ENCODE measurements around the gene ASAP2. TPM values are rescaled to one million over a fixed set of nuclear protein-coding genes. Genes with fewer than 3 reads are reported as not detected.
A peak's percentile ranks its signal among the peaks of the same experiment; 100 is the strongest.

Gene ASAP2
- total and polyA plus RNA-seq, 8 donors, result 21.1 to 41.8 (median 35.1) TPM

DNA sequence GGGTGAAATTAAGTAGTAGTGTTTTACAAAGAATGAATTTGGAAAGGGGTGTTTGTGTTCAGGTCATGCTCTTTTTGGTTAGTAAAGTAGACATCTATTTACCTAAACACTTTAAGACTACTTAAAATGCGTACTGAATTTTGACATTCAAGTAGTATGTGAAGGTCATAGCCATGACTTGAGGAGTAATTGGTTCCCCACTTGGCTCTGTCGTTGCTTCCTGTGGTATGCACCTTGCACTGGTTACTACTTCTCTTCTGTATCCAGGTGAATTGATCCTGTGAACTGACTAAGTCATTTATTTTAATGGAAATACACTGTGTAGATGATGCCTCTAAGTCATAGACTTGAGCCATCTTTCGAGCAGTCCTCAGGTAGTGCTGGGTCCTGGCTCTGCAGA is 118.8 kb downstream of the ASAP2 start:
- peak; percentile 61 for ATAC-seq
- Histone ChIP-seq H3K9me3 (no peaks in the 10 kb centered on the region), H3K4me1 (peaks cover 0 to 16% of the 10 kb centered on the region in 2 donors), H3K4me3 (no peak overlapping the region), H3K27me3 (no peaks in the 10 kb centered on the region), H3K36me3 (peaks cover 0 to 7% of the 10 kb centered on the region in 2 donors), H3K27ac (no peak overlapping the region)
- TF ChIP-seq, protein P1, sequence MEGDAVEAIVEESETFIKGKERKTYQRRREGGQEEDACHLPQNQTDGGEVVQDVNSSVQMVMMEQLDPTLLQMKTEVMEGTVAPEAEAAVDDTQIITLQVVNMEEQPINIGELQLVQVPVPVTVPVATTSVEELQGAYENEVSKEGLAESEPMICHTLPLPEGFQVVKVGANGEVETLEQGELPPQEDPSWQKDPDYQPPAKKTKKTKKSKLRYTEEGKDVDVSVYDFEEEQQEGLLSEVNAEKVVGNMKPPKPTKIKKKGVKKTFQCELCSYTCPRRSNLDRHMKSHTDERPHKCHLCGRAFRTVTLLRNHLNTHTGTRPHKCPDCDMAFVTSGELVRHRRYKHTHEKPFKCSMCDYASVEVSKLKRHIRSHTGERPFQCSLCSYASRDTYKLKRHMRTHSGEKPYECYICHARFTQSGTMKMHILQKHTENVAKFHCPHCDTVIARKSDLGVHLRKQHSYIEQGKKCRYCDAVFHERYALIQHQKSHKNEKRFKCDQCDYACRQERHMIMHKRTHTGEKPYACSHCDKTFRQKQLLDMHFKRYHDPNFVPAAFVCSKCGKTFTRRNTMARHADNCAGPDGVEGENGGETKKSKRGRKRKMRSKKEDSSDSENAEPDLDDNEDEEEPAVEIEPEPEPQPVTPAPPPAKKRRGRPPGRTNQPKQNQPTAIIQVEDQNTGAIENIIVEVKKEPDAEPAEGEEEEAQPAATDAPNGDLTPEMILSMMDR (IDR thresholded peaks at IDR 0.05), result no peak
- intact Hi-C loops (cut with DNase I), result no loop called here
- DNase-seq, result no peak

GRCh38 chr2:9326975-9327374 is 120.4 kb downstream of the ASAP2 start:
- ATAC-seq (no peak), DNase-seq (no peak)
- Histone ChIP-seq H3K36me3 (peaks cover 0 to 7% of the 10 kb centered on the region in 2 donors), H3K27ac (no peak overlapping the region), H3K4me3 (no peak overlapping the region), H3K9me3 (no peaks in the 10 kb centered on the region), H3K4me1 (peaks cover 8 to 16% of the 10 kb centered on the region in 2 donors), H3K27me3 (no peaks in the 10 kb centered on the region)
- TF ChIP-seq, protein P1 (IDR thresholded peaks at IDR 0.05), result no peak
- intact Hi-C loops (cut with DNase I), result no loop called here

DNA sequence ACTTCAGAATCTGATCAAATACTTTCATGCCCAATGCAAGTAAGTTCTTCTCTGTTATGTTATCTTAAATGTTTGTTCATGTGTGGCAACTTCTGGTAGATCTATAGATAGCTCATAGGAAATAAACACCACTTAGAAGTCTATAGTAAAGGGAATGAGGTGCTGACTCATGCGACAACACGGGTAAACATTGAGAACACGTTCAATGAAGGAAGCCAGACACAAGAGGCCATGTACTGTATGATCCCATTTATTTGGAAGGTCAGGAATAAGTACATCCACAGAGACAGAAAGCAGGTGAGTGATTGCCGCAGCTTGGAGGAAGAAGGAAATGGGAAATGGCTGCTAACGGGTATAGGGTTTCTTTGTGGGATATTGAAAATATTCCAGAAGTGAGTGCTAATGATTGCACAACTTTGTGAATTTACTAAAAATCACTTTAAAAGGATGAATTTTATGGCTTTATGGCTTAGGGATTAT is 121.3 kb downstream of the ASAP2 start:
- H3K36me3 ChIP-seq, result peaks cover 0 to 7% of the 10 kb centered on the region in 2 donors
- no peak overlapping the region for H3K4me3 ChIP-seq
- ATAC-seq, result no peak
- TF ChIP-seq, protein P1 (IDR thresholded peaks at IDR 0.05), result no peak
- no peaks in the 10 kb centered on the region for H3K27me3 ChIP-seq
- intact Hi-C loops (cut with DNase I), result no loop called here
- peaks cover 8 to 16% of the 10 kb centered on the region in 2 donors for H3K4me1 ChIP-seq
- DNase-seq, result no peak
- H3K9me3 ChIP-seq, result no peaks in the 10 kb centered on the region
- H3K27ac ChIP-seq, result no peak overlapping the region

DNA sequence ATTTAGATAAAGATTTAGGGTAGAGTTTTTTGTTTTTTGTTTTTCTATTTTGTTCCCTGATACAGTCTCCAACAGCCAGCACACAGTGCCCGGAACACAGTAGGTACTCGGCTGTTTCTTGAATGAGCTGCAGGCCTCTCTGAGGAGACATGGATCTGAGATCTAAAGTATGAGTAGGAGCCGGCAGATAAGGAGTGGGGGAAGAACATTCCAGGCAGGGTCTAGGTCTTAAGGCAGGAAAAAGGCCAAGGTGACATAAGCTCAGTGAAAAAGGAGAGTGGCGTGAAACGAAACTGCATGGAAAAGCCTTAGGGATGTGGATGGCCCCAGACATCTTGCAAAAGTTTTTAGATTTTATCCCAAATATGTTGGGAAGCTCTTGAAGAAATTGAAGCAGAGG is 122.3 kb downstream of the ASAP2 start:
- no peaks in the 10 kb centered on the region for H3K9me3 ChIP-seq
- H3K4me1 ChIP-seq, result peaks cover 10 to 16% of the 10 kb centered on the region in 2 donors
- H3K4me3 ChIP-seq, result no peak overlapping the region
- no peaks in the 10 kb centered on the region for H3K27me3 ChIP-seq
- peaks cover 0 to under 1% of the 10 kb centered on the region in 2 donors for H3K36me3 ChIP-seq
- TF ChIP-seq, protein P1 (IDR thresholded peaks at IDR 0.05), result no peak
- intact Hi-C loops (cut with DNase I), result no loop called here
- ATAC-seq (no peak), DNase-seq (no peak)
- H3K27ac ChIP-seq, result no peak overlapping the region

- Histone ChIP-seq H3K27me3 (no peaks in the 10 kb centered on the region), H3K4me1 (peaks cover 10 to 16% of the 10 kb centered on the region in 2 donors), H3K27ac (no peak overlapping the region), H3K4me3 (no peak overlapping the region), H3K9me3 (no peaks in the 10 kb centered on the region), H3K36me3 (no peaks in the 10 kb centered on the region)
- TF ChIP-seq, protein P1 (IDR thresholded peaks at IDR 0.05), result no peak
- intact Hi-C loops (cut with DNase I), result no loop called here
- ATAC-seq, result no peak
- no peak for DNase-seq
Observed at GRCh38 chr2:9329497-9329896, 122.9 kb downstream of the ASAP2 start.

All from left lung (tissue), 10 donors.